IMR-90 (cell line): ENCODE results near the gene PALLD.

ENCODE experiments used
- BHLHE40 ChIP-seq: fragments of 150-350 bp; IDR thresholded peaks from 2 replicates; pipeline ENCODE4 v1.6.1; 2016; ENCODE audit warnings: mild to moderate bottlenecking, low read depth, low read length
- CEBPB ChIP-seq: IDR thresholded peaks from 2 replicates; pipeline ENCODE4 v1.6.1; 2012; ENCODE audit warnings: low read depth, low read length, improper control_type of control experiment
- MAFK ChIP-seq: IDR thresholded peaks from 2 replicates; pipeline ENCODE4 v1.6.1; 2012; ENCODE audit warnings: low read depth, low read length, improper control_type of control experiment
- MAZ ChIP-seq: IDR thresholded peaks from 2 replicates; pipeline ENCODE4 v1.6.1; 2012; ENCODE audit warnings: low read depth, mild to moderate bottlenecking, low read length, improper control_type of control experiment, moderate library complexity, borderline replicate concordance
- MXI1 ChIP-seq: IDR thresholded peaks from 2 replicates; pipeline ENCODE4 v1.6.1; 2012; ENCODE audit warnings: low read depth, mild to moderate bottlenecking, low read length, moderate library complexity, borderline replicate concordance
- NFE2L2 ChIP-seq: fragments of 150-350 bp; IDR thresholded peaks from 2 replicates; pipeline ENCODE4 v1.6.1; 2016; ENCODE audit warnings: low read depth, mild to moderate bottlenecking, low read length
- POLR2A ChIP-seq: IDR thresholded peaks from 2 replicates; pipeline ENCODE4 v1.6.1; 2012; ENCODE audit warnings: mild to moderate bottlenecking, low read depth, low read length
- RAD21 ChIP-seq: IDR thresholded peaks from 2 replicates; pipeline ENCODE4 v1.6.1; 2012; ENCODE audit warnings: low read length, improper control_type of control experiment
- RCOR1 ChIP-seq: IDR thresholded peaks from 2 replicates; pipeline ENCODE4 v1.6.1; 2012; ENCODE audit warnings: mild to moderate bottlenecking, low read length, improper control_type of control experiment; ENCODE audit not compliant: insufficient replicate concordance
- RFX5 ChIP-seq: IDR thresholded peaks from 2 replicates; pipeline ENCODE4 v1.8.0; 2012; ENCODE audit warnings: low read depth, mild to moderate bottlenecking, low read length, moderate library complexity
- SMC3 ChIP-seq: fragments of 150-350 bp; IDR thresholded peaks from 2 replicates; pipeline ENCODE4 v1.6.1; 2016; ENCODE audit warnings: low read depth, mild to moderate bottlenecking, antibody characterized with exemption, low read length, moderate library complexity
- TF ChIP-seq, protein P1 (sequence below): conservative IDR thresholded peaks from 2 replicates; pipeline ENCODE4 v1.5.1; 2012; ENCODE audit warnings: mild to moderate bottlenecking, low read depth, low read length, improper control_type of control experiment
- TF ChIP-seq, protein P2 (sequence below): fragments of 150-350 bp; IDR thresholded peaks from 2 replicates; pipeline ENCODE4 v1.6.1; 2017; ENCODE audit warnings: mild to moderate bottlenecking, antibody characterized with exemption, low read length, low read depth

DNA sequence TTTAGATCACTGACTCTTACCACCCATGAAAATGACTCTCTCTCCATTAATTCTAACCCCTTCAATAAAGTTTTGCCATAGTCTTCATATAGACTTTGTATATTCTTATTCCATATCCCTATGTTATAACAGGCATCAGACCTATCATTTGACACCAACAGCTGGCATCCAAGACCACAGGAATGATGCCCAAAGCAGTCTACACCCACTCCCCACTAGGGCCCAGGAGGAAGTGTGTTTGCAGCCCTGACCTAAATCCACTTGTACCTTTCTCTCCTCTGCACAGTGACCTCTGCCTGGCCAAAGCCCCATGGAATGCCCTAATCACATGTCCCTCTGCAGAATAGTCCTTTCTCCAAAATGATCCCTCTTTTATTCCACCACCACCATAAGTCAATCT lies 294.0 kb downstream of the PALLD start:
- TF ChIP-seq RAD21, result no peak
- TF ChIP-seq, protein P1, sequence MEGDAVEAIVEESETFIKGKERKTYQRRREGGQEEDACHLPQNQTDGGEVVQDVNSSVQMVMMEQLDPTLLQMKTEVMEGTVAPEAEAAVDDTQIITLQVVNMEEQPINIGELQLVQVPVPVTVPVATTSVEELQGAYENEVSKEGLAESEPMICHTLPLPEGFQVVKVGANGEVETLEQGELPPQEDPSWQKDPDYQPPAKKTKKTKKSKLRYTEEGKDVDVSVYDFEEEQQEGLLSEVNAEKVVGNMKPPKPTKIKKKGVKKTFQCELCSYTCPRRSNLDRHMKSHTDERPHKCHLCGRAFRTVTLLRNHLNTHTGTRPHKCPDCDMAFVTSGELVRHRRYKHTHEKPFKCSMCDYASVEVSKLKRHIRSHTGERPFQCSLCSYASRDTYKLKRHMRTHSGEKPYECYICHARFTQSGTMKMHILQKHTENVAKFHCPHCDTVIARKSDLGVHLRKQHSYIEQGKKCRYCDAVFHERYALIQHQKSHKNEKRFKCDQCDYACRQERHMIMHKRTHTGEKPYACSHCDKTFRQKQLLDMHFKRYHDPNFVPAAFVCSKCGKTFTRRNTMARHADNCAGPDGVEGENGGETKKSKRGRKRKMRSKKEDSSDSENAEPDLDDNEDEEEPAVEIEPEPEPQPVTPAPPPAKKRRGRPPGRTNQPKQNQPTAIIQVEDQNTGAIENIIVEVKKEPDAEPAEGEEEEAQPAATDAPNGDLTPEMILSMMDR, result no peak
- TF ChIP-seq POLR2A, result no peak
- no peak for TF ChIP-seq BHLHE40
- TF ChIP-seq RFX5, result no peak
- no peak for TF ChIP-seq CEBPB
- TF ChIP-seq SMC3, result no peak
- TF ChIP-seq, protein P2, sequence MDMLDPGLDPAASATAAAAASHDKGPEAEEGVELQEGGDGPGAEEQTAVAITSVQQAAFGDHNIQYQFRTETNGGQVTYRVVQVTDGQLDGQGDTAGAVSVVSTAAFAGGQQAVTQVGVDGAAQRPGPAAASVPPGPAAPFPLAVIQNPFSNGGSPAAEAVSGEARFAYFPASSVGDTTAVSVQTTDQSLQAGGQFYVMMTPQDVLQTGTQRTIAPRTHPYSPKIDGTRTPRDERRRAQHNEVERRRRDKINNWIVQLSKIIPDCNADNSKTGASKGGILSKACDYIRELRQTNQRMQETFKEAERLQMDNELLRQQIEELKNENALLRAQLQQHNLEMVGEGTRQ, result no peak
- TF ChIP-seq NFE2L2, result no peak
- TF ChIP-seq RCOR1, result no peak
- TF ChIP-seq MXI1, result no peak
- no peak for TF ChIP-seq MAZ
- TF ChIP-seq MAFK, result no peak
